BE2C (cell line): ENCODE data around the gene SCAI.

Experiments used
- DNase-seq: peaks from one replicate; pipeline ENCODE4 v3.0.0-alpha.2; 2020
- H3K27me3 ChIP-seq: fragments of 250-450 bp; sonication (Bioruptor Pico); 2 replicates; pipeline ENCODE4 v1.5.1; 2020; ENCODE audit warnings: mild to moderate bottlenecking
- H3K36me3 ChIP-seq: fragments of 250-450 bp; sonication (Bioruptor Pico); 2 replicates; pipeline ENCODE4 v1.5.1; 2020; ENCODE audit warnings: mild to moderate bottlenecking
- H3K4me1 ChIP-seq: fragments of 250-450 bp; sonication (Bioruptor Pico); 2 replicates; pipeline ENCODE4 v1.5.1; 2020
- H3K4me3 ChIP-seq: 2 replicates; pipeline ENCODE4 v1.5.1; 2011; ENCODE audit warnings: low read depth, low read length
- H3K9me3 ChIP-seq: fragments of 250-450 bp; sonication (Bioruptor Pico); 2 replicates; pipeline ENCODE4 v1.5.1; 2020
- TF ChIP-seq, protein P1 (sequence below): IDR thresholded peaks from 2 replicates; pipeline ENCODE4 v1.5.1; 2012; ENCODE audit warnings: mild to moderate bottlenecking, low read depth, low read length

Gene SCAI

DNA sequence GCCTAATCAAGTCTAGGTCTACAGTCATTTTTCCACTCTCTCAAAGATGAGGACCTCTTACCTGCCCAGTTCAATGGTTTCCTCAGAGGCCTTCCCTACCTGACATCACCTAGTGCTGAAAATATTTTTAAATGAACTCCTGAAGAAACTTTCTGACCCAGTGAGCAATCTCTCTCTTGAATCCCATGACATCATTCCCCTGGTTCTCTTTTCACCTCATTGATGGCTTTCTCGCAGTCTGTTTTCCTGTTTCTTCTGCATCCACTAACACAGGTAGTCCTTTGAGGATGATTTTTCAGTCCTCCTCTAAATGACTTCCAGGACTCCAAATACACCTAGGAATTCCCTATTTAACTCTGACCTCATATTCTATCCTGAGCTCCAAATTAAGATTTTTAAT lies 40.3 kb downstream of the SCAI start:
- Histone ChIP-seq H3K4me1 (no peaks in the 10 kb centered on the region), H3K36me3 (no peaks in the 10 kb centered on the region), H3K27me3 (no peaks in the 10 kb centered on the region), H3K4me3 (no peak overlapping the region), H3K9me3 (no peaks in the 10 kb centered on the region)
- DNase-seq = no peak
- TF ChIP-seq, protein P1, sequence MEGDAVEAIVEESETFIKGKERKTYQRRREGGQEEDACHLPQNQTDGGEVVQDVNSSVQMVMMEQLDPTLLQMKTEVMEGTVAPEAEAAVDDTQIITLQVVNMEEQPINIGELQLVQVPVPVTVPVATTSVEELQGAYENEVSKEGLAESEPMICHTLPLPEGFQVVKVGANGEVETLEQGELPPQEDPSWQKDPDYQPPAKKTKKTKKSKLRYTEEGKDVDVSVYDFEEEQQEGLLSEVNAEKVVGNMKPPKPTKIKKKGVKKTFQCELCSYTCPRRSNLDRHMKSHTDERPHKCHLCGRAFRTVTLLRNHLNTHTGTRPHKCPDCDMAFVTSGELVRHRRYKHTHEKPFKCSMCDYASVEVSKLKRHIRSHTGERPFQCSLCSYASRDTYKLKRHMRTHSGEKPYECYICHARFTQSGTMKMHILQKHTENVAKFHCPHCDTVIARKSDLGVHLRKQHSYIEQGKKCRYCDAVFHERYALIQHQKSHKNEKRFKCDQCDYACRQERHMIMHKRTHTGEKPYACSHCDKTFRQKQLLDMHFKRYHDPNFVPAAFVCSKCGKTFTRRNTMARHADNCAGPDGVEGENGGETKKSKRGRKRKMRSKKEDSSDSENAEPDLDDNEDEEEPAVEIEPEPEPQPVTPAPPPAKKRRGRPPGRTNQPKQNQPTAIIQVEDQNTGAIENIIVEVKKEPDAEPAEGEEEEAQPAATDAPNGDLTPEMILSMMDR = no peak

DNA sequence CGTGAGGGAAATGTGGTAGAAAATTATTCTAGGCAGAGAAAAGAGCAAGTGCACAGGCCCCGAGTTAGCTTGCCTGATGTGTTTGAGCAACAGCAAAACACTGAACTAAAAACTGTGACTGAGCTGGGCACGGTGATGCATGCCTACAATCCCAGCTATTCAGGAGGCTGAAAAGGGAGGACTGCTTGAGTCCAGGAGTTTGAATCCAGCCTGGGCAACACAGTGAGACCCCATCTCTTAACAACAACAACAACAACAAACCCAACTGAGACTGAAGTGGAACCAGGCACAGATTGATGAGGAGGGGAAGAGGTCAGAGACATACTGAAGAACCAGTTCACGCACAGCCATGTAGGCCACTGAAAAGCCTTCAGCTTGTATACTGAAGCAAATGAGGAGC lies 42.5 kb downstream of the SCAI start:
- H3K4me3 ChIP-seq = no peak overlapping the region
- H3K27me3 ChIP-seq = no peaks in the 10 kb centered on the region
- TF ChIP-seq, protein P1 = no peak
- DNase-seq = no peak
- H3K36me3 ChIP-seq = no peaks in the 10 kb centered on the region
- H3K9me3 ChIP-seq = no peaks in the 10 kb centered on the region
- H3K4me1 ChIP-seq = no peaks in the 10 kb centered on the region

DNA sequence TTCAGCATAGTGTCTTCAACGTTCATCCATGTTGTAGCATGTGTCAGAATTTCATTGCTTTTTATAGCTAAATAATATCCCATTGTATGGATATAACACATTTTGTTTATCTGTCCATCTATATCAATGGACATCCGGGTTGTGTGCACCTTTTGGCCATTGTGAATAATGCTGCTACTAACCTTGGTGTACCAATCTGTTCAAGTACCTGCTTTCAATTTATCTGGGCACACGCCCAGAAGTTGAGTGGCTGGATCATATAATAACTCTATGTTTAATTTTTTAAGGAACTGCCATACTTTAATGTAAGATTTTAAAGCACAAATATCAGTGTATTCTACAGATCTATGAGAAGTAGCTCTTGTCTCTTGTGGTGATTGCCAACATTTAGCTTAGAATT lies 43.5 kb downstream of the SCAI start:
- no peak overlapping the region for H3K4me3 ChIP-seq
- TF ChIP-seq, protein P1 = no peak

DNA sequence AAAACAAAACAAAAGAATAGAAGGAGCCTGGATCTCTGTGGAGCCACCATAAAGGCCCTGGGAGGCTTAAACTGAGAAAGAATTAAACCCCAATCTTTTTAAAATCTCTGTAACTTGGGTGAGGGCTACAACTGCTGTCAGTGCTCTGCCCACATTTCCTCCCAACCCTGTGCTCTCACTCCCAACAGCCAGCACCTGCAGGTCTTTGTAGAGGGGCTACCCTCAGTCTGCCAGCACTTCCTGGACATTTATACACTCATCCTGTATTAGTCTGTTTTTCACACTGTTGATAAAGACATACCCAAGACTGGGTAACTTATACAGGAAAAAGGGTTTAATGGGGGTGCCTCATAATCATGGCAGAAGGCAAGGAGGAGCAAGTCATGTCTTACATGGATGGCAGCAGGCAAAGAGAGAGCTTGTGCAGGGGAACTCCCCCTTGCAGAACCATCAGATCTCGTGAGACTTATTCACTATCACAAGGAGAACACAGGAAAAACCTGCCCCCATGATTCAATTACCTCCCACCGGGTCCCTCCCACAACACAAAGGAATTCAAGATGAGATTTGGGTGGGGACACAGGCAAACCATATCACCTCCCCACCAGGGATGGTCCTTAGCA lies 47.4 kb downstream of the SCAI start:
- H3K36me3 ChIP-seq = no peaks in the 10 kb centered on the region
- no peak overlapping the region for H3K4me3 ChIP-seq
- H3K4me1 ChIP-seq = no peaks in the 10 kb centered on the region
- H3K27me3 ChIP-seq = no peaks in the 10 kb centered on the region
- no peak for DNase-seq
- TF ChIP-seq, protein P1 = no peak
- no peaks in the 10 kb centered on the region for H3K9me3 ChIP-seq

More for the DNA sequence above, 43.5 kb downstream of the SCAI start:
- DNase-seq = no peak
- Histone ChIP-seq H3K36me3 (no peaks in the 10 kb centered on the region), H3K4me1 (no peaks in the 10 kb centered on the region), H3K27me3 (no peaks in the 10 kb centered on the region), H3K9me3 (no peaks in the 10 kb centered on the region)

DNA sequence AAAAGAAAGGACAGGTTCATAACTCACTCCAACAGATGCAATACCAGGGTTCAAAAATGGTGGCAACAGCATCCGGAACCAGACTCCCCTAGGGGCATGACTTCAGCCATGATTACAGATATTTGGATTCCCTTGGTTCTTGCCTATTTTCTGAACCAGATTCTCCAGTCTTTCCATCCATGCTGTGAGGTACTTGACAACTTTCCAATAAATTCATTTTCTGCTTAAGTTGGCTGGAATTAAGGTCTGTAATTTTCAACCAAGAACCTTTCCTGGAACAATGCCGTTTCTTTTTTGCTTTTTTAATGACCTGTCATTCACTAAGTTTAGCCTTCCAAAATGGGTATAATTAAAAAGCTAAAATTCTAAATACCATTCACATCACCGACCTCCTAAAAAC lies 52.2 kb downstream of the SCAI start:
- TF ChIP-seq, protein P1 = no peak
- Histone ChIP-seq H3K4me3 (no peak overlapping the region), H3K4me1 (no peaks in the 10 kb centered on the region)

DNA sequence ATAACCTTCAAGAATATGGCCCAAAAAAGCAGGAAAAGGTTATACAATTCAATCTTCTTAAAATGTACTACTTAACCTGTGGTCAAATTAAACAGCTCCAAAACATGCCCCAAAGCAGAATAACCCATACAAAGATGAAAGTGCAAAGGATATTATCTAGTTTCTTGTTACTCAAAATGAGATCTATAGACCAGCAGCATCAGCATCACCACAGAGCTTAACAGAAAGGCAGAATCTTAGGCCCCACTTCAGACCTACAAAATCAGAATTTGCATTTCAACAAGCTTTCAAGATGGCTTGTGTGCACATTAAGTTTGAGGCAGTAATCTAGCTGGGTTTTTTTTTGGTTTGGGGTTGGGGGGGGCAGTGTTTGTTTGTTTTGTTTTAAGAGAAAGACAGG lies 54.0 kb downstream of the SCAI start:
- H3K9me3 ChIP-seq = no peaks in the 10 kb centered on the region
- no peaks in the 10 kb centered on the region for H3K4me1 ChIP-seq
- TF ChIP-seq, protein P1 = no peak
- H3K4me3 ChIP-seq = no peak overlapping the region
- DNase-seq = no peak
- no peaks in the 10 kb centered on the region for H3K36me3 ChIP-seq
- no peaks in the 10 kb centered on the region for H3K27me3 ChIP-seq

More for the DNA sequence above, 52.2 kb downstream of the SCAI start:
- Histone ChIP-seq H3K36me3 (no peaks in the 10 kb centered on the region), H3K27me3 (no peaks in the 10 kb centered on the region), H3K9me3 (no peaks in the 10 kb centered on the region)
- no peak for DNase-seq
